NCI-H1105 treated with DMSO at 0.1 percent for 48 hours (cell line): ENCODE data around the gene CLASP1.

Experiments
- DNase-seq: peaks from one replicate; lab custom pipeline; 2025; lab: John Stamatoyannopoulos, UW

Gene CLASP1

GRCh38 chr2:121541495-121541894, 107.8 kb downstream of the CLASP1 start:
- no peak for DNase-seq

- no peak for DNase-seq
Observed at GRCh38 chr2:121539750-121540469, 109.4 kb downstream of the CLASP1 start.

- DNase-seq, result no peak
Observed at GRCh38 chr2:121536850-121537557, 112.3 kb downstream of the CLASP1 start.

GRCh38 chr2:121536347-121536746, 112.9 kb downstream of the CLASP1 start:
- no peak for DNase-seq

- no peak for DNase-seq
Observed at GRCh38 chr2:121534007-121534406, 115.3 kb downstream of the CLASP1 start.

- no peak for DNase-seq
Observed at GRCh38 chr2:121532894-121533293, 116.4 kb downstream of the CLASP1 start.

GRCh38 chr2:121532347-121532766, 116.9 kb downstream of the CLASP1 start:
- DNase-seq, result no peak

- peak; percentile 78 for DNase-seq
Observed at GRCh38 chr2:121530212-121530705, 119.0 kb downstream of the CLASP1 start.

- DNase-seq, result peak; percentile 51
Observed at GRCh38 chr2:121529439-121530211, 119.6 kb downstream of the CLASP1 start.

- DNase-seq, result peak; percentile 29
Observed at GRCh38 chr2:121527009-121527682, 122.1 kb downstream of the CLASP1 start.

- DNase-seq, result no peak
Observed at GRCh38 chr2:121524685-121525425, 124.4 kb downstream of the CLASP1 start.

GRCh38 chr2:121521359-121521758, 127.9 kb downstream of the CLASP1 start:
- no peak for DNase-seq

- no peak for DNase-seq
Observed at GRCh38 chr2:121520641-121520994, 128.6 kb downstream of the CLASP1 start.

GRCh38 chr2:121519732-121520640, 129.3 kb downstream of the CLASP1 start:
- DNase-seq, result no peak

GRCh38 chr2:121519153-121519552, 130.1 kb downstream of the CLASP1 start:
- no peak for DNase-seq

- no peak for DNase-seq
Observed at GRCh38 chr2:121513597-121514333, 135.5 kb downstream of the CLASP1 start.

GRCh38 chr2:121510857-121511256, 138.4 kb downstream of the CLASP1 start:
- no peak for DNase-seq

- no peak for DNase-seq
Observed at GRCh38 chr2:121506621-121507020, 142.6 kb downstream of the CLASP1 start.

GRCh38 chr2:121505986-121506586, 143.2 kb downstream of the CLASP1 start:
- no peak for DNase-seq
